ENCODE data around the gene AIF1. TPM values are rescaled to one million over a fixed set of nuclear protein-coding genes. Genes with fewer than 3 reads are reported as not detected.

AIF1 gene
- total and polyA plus RNA-seq, 9 donors = 4.5 to 82.4 (median 13.3) TPM

DNA sequence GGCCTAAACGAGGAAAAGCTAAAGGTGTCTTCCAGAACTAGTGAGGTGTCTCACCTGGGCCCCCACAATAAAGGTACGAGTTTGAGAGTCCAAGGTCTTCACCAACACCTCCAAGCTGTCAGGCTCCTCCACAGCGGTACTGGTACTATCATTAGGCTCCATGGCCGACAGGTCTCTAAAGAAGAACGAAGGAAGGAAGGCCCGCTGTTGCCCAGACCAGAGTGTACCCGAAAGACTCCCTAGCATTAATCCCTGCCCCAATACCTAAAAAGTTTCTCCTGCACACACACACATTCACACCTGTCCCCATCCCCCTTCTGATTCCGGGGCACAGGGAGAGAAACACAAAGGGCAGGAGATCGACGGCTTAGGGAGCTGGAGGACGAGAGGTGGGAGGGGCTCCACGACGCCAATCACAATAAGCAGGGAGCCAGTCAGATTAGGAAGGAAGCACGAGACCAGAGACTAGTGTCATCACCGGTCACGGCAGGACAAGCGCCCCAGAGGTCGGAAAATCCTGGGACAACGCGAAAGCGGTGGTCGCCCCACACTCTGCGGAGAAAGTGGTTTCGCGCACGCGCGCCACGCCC, 36.7 kb downstream of the AIF1 start:
- Histone ChIP-seq H3K36me3 (no peaks in the 10 kb centered on the region), H3K4me1 (ENCODE audit: insufficient read depth) (peaks cover 6% of the 10 kb centered on the region), H3K4me3 (peak overlapping the region; percentile 95), H3K27ac (peak overlapping the region; percentile 99 to 100), H3K9me3 (no peaks in the 10 kb centered on the region), H3K27me3 (no peaks in the 10 kb centered on the region)
- 1 to 3% (median 1%) methylated on average over 29 of the region's 29 CpGs for WGBS, 3 donors
- no peak for TF ChIP-seq EP300 (IDR thresholded peaks at IDR 0.05)
- no peak for TF ChIP-seq POLR2A (IDR thresholded peaks at IDR 0.05)
- TF ChIP-seq, protein P1, sequence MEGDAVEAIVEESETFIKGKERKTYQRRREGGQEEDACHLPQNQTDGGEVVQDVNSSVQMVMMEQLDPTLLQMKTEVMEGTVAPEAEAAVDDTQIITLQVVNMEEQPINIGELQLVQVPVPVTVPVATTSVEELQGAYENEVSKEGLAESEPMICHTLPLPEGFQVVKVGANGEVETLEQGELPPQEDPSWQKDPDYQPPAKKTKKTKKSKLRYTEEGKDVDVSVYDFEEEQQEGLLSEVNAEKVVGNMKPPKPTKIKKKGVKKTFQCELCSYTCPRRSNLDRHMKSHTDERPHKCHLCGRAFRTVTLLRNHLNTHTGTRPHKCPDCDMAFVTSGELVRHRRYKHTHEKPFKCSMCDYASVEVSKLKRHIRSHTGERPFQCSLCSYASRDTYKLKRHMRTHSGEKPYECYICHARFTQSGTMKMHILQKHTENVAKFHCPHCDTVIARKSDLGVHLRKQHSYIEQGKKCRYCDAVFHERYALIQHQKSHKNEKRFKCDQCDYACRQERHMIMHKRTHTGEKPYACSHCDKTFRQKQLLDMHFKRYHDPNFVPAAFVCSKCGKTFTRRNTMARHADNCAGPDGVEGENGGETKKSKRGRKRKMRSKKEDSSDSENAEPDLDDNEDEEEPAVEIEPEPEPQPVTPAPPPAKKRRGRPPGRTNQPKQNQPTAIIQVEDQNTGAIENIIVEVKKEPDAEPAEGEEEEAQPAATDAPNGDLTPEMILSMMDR (IDR thresholded peaks at IDR 0.05) = no peak
- intact Hi-C loops (cut with DNase I) = loop anchor here in 1 of 4 donors (2.0 kb wide), 1 partner anchor 31 kb away; the partner anchor contains the start of gene PRRC2A
- DNase-seq = no peak

DNA sequence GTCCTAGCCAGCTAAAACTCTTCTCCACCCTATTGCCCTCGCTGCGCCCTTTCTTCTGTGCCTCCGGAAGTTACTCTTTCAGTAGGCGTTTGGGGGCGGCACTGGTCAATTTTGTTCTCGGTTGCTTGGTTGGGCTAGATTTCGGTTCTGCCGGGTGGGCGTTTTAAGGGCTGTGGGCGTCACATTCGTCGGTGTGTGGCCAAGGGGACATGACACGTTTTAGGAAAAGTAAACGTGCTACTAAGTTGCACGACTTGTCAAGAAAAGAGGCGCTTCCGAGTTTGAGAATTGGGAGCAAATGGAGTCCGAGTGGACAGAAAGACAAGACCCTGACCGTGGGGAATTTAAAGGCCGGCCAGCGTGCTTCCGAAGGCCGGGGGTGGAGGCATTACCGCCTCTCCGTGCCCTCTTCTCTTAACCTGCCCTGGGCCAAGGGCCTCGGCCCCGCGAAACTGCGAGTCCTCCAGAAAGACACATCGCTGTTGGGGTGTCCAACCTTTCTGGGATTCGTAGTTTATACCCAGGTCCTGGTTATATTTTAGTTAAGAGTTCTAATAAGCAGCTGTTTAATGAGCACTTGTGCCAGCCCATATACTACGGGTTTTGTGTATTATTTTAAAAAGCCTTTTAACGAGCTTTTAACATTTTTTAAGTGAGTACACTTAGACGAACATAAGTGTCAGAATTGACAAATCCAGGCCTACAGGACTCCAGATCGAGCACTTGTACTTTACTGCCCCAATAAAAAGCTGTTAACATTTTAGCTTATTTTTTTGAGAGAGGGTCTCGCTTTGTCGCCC, 38.1 kb downstream of the AIF1 start:
- H3K9me3 ChIP-seq = no peaks in the 10 kb centered on the region
- intact Hi-C loops (cut with DNase I) = loop anchor here in 1 of 4 donors (2.0 kb wide), 1 partner anchor 32 kb away; the partner anchor contains the start of gene PRRC2A
- peak in 4 of 5 donors; percentile 87 to 92 (median 89) for DNase-seq
- no peaks in the 10 kb centered on the region for H3K36me3 ChIP-seq
- H3K27me3 ChIP-seq = no peaks in the 10 kb centered on the region
- 6 to 7% (median 7%) methylated on average over 37 of the region's 37 CpGs for WGBS, 3 donors
- peak overlapping the region; percentile 99 to 100 for H3K27ac ChIP-seq
- peaks cover 7% of the 10 kb centered on the region for H3K4me1 ChIP-seq (ENCODE audit: insufficient read depth)
- peak overlapping the region; percentile 95 for H3K4me3 ChIP-seq
- TF ChIP-seq POLR2A (IDR thresholded peaks at IDR 0.05) (peak; percentile 3), EP300 (IDR thresholded peaks at IDR 0.05) (no peak)
- TF ChIP-seq, protein P1 (IDR thresholded peaks at IDR 0.05) = peak in 1 of 3 donors; percentile 6

DNA sequence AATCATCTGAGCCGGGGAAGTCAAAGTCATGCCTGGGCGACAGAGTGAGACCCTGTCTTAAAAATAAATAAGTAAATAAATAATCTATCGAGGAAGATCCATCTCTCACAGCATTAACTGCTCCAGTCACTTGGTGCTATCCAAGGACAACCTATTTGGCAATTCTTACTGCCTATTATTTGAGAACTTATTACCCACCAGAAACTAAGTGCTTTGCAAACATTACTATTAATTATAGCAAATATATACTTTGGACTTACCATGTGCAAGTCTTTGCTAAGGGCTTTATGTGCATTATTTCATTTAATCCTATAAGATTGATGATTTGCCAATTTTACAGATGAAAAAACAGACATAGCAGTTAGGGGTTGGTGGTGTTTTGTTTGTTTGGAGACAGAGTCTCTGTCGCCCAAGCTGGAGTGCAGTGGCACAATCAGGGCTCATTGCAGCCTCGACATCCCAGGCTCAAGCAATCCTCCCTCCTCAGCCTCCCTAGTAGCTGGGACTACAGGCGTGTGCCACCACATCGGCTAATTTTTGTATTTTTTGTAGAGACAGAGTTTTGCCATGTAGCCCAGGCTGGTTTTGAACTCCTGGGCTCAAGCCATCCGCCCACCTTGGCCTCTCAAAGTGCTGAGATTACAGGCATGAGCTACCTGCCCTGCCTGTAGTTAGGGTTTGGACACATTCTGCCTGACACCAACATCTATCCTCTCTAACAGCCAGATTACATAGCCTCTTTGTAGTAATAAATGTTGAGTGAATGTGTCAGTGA, 39.7 kb downstream of the AIF1 start:
- no peak for TF ChIP-seq POLR2A (IDR thresholded peaks at IDR 0.05)
- TF ChIP-seq, protein P1 (IDR thresholded peaks at IDR 0.05) = no peak
- no peak for TF ChIP-seq EP300 (IDR thresholded peaks at IDR 0.05)
- Histone ChIP-seq H3K27ac (no peak overlapping the region), H3K4me3 (no peak overlapping the region), H3K27me3 (no peaks in the 10 kb centered on the region), H3K9me3 (no peaks in the 10 kb centered on the region), H3K36me3 (no peaks in the 10 kb centered on the region), H3K4me1 (ENCODE audit: insufficient read depth) (peaks cover 15% of the 10 kb centered on the region)
- 89 to 95% (median 89%) methylated on average over 8 of the region's 8 CpGs for whole genome bisulfite sequencing, 3 donors
- no peak for DNase-seq
- intact Hi-C loops (cut with DNase I) = no loop called here
